T-helper 22 cell (primary cell): ENCODE data around the gene FSTL1.

Experiments used
- DNase-seq: peaks from one replicate; pipeline ENCODE4 v3.0.0-alpha.2; 2020; ENCODE audit warnings: low read depth

FSTL1 gene

DNA sequence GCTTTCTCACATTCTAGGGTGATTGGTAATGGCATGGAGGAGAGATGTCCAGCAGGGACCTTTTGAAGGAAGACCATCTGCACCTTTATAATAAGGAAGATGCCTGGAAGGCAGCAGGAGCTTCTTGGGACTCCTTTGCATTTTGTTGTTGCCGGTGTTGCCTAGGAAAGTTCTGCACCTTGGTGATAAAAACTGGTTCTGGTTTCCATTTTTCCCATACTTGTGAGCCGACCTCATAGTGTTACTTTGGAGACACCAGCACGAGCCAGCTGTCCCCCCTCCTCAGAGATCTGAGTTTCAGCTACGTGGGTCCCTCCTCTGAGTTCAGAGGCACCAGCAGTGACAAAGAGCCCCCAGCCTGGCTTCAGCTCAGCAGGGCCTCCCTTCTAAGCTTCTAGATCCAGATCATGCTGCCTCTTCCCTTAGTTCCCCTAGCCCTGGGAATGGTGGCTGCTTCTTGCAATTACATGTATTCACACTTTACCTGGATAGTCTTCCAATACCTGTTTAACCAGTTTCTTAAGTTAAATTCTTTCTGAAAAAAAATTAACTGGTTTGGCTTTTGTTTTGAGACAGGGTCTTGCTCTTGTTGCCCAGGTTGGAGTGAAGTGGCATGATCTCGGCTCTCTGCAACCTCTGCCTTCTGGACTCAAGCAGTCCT is 18.0 kb upstream of the FSTL1 start:
- DNase-seq: no peak

- DNase-seq: no peak
Observed at GRCh38 chr3:120462409-120462959, 11.7 kb upstream of the FSTL1 start.

GRCh38 chr3:120461416-120461815 is 10.6 kb upstream of the FSTL1 start:
- DNase-seq: no peak

GRCh38 chr3:120460862-120461261 is 10.1 kb upstream of the FSTL1 start:
- DNase-seq: no peak

- DNase-seq: no peak
Observed at GRCh38 chr3:120460181-120460790, 9.5 kb upstream of the FSTL1 start.

DNA sequence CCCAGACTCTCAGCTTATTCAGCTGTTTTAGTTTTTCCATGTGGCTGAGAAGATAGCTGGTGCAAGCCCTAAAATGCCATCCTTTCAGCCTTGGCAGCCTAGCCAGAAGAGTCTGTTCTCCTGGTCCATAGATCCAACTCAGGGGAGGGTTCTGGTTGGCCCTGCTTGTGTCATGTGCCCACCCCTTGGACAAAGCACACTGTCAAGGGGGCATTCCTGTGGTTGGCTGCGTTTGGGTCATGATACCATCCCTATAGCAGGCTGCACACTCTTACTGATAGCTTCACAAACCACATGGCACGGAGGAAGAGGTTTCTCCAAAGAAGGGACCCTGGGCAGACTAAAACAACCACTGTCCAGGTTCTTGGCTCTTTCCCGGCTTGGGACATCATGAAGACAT is 8.4 kb upstream of the FSTL1 start:
- no peak for DNase-seq

DNA sequence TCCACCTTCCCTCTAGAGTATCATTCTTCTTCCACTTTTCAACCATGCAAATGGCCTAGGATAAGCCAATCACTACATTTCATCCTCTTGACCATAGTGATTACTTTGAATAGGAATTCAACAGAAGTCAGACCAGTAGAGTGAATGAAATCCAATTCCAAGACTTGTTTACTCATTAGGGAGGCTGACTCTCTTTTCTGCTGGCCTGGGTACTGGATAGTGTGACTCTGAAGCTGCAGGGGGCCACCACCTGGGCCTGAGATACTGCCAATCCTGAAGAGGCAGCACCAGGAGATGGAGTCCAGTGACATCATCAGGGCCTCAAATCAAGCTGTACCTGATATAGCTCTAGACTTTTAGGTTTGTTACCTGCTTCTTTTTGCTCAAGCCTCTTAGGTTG is 7.0 kb upstream of the FSTL1 start:
- no peak for DNase-seq

- DNase-seq: no peak
Observed at GRCh38 chr3:120454076-120454689, 3.4 kb upstream of the FSTL1 start.

DNA sequence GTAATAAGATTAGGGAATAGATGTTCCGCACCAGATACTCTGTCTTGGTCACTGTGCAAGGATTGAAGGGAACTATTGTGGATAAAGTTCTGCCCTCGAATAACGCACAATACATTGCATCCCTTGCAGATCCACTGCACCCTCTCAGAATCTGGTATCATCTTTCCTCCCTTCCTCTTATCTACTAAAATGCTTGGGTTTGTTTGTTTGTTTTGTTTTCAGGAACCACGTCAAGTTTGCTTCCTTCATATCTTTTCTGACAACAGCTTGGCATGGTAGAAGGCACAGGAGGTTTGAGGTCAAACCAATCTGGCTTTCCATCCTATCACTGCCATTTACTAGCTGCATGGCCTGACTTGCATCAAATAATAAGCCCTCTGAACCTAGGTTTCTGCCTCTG is 2.0 kb upstream of the FSTL1 start:
- DNase-seq: no peak

DNA sequence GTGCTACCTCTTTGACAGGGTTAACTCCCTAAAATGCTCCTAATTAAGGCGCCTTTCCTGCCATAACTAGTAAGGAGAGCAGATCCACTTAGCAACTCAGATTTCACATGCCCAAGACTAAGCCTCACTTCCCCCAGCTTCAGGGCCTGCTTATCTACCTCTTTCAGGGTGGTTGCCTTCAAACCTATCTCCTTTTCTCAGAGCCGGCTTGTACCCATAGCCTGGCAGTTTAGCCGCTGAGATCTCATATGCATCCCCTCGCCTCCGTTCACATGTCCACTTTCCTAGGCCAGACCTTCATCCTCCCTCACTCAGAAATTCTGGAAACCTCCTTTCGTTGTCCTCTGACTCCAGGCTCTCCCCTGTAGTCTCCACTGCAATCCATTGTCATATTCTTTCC is 1.0 kb upstream of the FSTL1 start:
- no peak for DNase-seq

DNA sequence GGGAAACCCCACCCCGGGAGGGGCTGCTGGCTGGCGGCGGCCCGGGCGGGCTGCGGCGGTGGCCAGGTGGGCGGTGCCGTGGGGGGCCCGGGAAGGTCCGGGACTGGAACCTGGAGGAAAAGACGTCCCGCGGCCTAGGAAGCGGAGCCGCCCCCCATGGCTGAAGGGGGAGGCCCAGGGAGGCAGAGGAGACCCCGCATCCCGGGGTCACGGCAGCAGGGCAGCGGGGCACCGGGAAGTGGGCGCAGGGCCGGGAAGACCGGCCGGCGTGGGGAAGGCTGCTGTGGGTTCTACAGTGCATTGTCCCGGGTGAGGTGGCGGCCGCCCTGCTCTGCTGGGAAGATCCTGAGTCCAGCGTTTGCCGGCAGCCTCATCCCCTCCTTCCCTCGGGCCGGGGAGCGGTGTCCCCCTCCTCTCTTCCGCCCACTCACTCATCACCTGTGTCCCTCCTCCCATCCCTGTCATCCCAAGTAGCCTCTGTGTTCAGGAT is 525 bp upstream of the FSTL1 start:
- no peak for DNase-seq

DNA sequence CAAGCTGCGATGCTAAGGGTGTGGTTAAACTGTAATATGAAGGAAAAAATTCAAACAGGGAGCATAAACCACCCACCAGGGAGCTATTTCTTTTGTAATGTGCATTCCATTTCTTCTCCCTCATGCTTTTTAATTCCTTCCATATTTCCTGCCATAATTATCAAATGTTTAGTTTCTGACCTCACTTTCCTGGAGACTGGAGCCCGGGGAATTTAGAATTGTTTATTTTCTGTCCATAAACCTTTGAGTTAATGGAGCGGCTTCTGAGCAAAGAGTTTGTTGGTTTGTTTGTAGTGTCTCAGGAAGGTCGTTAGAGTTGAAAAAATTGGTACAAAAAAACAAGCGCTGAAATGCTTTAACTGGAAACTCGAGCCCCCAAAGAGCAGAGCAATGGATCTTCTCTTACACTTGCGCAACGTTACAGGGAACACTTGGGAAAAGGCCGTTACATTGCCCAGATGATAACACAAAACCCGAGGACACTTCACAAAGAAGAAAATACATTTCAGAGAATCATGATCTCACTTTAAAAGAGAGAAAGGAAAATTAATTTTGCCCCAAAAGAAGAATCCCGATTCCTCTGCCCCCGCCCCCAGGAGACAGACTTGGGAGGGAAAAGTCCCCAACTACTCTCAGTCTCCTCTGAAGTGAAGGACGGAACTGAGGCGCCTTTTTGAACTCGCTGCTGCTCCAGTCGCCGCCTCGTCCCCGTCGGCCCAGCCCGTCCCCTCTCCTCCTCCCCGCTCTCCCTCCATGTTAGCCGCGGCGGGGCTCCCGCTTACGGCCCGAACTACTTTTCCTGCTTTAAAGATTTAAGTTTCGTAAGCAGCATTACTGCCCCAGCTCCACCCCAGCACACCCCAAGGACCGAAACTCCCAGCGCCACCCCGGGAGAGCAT is 842 bp downstream of the FSTL1 start:
- DNase-seq: no peak

DNA sequence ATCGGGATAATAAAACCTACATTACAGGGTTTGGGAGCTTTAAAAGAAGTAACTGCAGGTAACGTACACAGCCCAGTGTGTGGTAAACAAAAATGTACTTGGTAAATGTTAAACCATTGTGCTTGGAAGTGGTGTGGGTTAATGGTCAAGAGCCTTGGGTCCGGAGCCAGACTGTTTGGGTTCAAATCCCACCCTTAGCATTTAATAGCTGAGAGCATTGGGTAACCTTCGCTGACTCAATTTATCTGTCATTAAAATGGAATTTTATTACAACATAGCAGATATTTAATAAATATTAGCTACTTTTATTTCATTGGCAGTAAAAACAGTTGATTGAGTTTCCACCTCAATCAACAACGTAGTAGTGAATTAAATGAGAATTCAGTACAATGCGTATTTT is 1.5 kb downstream of the FSTL1 start:
- no peak for DNase-seq

- DNase-seq: no peak
Observed at GRCh38 chr3:120448756-120449155, 2.0 kb downstream of the FSTL1 start.

DNA sequence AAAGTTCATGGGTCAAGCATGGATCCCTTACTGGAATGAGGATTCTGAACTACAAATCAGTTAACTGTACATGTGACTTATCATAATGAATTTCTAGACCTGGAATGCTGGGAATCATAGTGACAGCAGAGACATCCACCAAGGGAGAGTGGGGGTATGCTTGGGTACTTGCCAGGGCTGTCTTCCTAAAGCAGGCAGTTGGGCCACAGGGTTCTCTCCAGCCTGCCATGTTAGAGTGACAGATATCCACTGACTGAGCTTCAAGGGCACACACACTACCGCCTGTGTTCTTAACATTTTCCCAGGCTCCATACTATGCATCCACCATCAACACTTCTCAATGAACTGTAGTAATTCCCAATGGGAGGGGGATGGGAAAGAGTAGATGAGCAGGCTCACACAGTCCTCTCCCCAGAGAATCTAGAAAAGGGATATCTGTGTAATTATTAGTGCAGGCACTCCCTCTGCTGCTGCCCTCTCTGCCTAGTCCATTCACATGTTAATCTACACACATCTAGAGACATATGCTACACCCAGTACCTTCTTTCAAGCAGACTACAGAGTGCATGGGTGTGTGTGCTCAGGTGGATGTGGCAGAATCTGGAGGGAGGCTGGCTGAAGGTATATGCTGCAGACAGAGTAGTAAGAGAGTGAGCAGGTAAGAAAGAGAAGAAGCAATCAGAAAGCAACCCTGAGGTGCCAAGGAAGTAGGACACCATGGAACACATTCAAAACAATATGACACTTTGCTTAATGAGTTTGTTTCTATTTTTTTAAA is 3.7 kb downstream of the FSTL1 start:
- DNase-seq: no peak

DNA sequence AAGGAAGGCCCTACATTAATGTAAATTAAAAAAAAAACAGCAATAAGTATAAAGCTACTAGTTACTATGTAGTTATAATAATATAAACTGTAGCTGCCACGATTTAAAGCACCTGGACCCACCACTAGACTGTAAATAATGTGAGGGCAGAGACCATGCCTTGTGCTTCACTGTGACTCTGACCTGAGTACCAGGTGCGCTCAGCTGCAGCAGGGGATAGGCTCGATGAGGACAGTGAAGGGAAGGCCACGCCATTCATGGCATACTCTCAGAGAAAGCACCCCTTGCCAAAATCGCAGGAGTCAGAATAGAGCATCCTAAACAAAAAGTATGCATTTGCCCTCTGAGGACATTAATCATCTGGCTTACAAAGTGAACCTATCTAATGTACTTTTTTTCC is 5.1 kb downstream of the FSTL1 start:
- no peak for DNase-seq

- no peak for DNase-seq
Observed at GRCh38 chr3:120443626-120444123, 7.1 kb downstream of the FSTL1 start.

DNA sequence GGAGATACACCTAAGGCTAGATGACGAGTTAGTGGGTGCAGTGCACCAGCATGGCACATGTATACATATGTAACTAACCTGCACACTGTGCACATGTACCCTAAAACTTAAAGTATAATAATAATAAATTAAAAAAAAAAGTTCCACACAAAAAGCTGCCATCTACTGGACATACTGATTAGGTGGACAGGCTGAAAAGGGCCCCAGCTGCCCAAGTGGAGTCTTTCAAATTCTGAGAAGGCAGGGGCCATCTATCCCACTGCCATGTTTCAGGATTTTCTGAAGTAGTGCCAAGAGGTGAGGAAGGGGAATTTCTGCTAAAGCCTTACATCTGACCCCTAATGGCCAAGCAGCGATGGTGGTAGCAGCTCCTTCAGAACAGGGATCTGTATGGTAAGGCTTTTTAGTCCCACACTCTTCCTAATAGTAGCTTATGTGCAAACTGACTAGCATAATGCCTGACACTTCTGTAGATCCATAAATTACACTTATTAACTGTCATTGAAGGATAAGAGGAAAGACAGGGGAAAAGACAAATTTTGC is 7.7 kb downstream of the FSTL1 start:
- DNase-seq: no peak

GRCh38 chr3:120441776-120442175 is 9.0 kb downstream of the FSTL1 start:
- no peak for DNase-seq

- no peak for DNase-seq
Observed at GRCh38 chr3:120440762-120441161, 10.0 kb downstream of the FSTL1 start.
